Peyer's patch (tissue), 4 donors: ENCODE results near the gene TMIE.

ENCODE experiments used
- POLR2A ChIP-seq, 2 donors: fragments of 450-650 bp; IDR thresholded peaks; one replicate each; pipeline ENCODE4 v1.5.1; 2017; ENCODE audit warnings: antibody characterized with exemption in 2 of 2, mild to moderate bottlenecking in 2 of 2, moderate library complexity in 2 of 2
- TF ChIP-seq, protein P1 (sequence below), 6 experiments: fragments of 450-650 bp in 4 of 6; fragments of 200-600 bp in 2 of 6; sonication (generic) in 1 of 6; IDR thresholded peaks; one replicate each; pipeline ENCODE4 v1.5.1; 2017 to 2019; ENCODE audit warnings: antibody characterized with exemption in 6 of 6, mild to moderate bottlenecking in 3 of 6, moderate library complexity in 1 of 6

DNA sequence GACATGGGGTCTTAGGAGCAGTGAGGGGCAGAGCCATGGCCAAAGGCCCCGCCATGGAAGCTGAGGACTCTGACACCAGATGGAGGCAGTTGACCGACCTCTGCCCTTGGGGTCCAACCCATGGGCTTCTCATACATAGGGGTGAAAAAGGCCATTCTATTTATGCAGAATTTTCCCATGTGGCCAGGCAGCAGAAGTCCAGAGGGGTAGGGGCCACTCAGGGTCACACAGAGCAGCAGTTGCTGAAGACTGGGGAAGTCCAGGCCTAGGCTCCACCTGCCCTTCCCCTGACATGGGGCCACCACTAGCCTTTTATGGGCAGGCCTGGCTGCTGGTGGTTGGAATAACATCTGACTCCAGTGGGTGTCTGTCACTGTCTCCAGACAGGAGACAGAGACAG lies 10.1 kb downstream of the TMIE start:
- TF ChIP-seq, protein P1, sequence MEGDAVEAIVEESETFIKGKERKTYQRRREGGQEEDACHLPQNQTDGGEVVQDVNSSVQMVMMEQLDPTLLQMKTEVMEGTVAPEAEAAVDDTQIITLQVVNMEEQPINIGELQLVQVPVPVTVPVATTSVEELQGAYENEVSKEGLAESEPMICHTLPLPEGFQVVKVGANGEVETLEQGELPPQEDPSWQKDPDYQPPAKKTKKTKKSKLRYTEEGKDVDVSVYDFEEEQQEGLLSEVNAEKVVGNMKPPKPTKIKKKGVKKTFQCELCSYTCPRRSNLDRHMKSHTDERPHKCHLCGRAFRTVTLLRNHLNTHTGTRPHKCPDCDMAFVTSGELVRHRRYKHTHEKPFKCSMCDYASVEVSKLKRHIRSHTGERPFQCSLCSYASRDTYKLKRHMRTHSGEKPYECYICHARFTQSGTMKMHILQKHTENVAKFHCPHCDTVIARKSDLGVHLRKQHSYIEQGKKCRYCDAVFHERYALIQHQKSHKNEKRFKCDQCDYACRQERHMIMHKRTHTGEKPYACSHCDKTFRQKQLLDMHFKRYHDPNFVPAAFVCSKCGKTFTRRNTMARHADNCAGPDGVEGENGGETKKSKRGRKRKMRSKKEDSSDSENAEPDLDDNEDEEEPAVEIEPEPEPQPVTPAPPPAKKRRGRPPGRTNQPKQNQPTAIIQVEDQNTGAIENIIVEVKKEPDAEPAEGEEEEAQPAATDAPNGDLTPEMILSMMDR (IDR thresholded peaks at IDR 0.05), result no peak
- TF ChIP-seq POLR2A (IDR thresholded peaks at IDR 0.05), result no peak
